Measurements from ENCODE around the gene SOX6. TPM values are rescaled to one million over a fixed set of nuclear protein-coding genes. Genes with fewer than 3 reads are reported as not detected.

Gene SOX6
- total and polyA plus RNA-seq, 2 donors (not counting 1 experiment from before 2014, with no cell fraction given) = 3.0 to 5.1 TPM

DNA sequence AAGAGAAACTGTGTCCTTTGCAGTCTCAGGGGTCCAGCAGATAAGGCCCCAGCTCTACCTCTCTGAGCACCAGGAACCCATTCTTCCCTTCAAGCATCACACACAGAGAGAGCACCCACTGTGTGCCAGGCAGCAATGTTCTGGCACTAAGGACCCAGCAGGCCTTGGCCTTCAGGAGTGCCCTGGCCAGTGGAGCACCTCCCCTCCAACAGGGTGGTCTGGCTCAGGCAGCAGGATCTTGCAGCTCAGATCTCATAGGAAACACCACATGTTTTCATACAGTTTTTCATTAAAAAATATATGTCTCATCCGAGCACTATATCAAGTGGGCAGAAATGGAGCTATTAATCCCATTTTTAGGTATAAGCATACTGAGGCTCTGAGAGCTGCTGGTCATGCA lies 410.6 kb downstream of the SOX6 start:
- Histone ChIP-seq H3K9ac (ENCODE audit: insufficient read depth, low read length) (no peak overlapping the region), H3K9me3 (ENCODE audit: control insufficient read depth, insufficient read depth, low read depth, low read length) (no peaks in the 10 kb centered on the region), H2AFZ (ENCODE audit: low read length) (no peak overlapping the region), H4K20me1 (ENCODE audit: control insufficient read depth, extremely low read depth, insufficient read depth, low read length) (no peaks in the 10 kb centered on the region), H3K79me2 (ENCODE audit: control insufficient read depth, insufficient read depth, low read length) (no peaks in the 10 kb centered on the region), H3K4me2 (ENCODE audit: extremely low read depth, insufficient read depth, low read length) (no peak overlapping the region), H3K4me1 (ENCODE audit: control insufficient read depth, extremely low read depth, insufficient read depth, low read length) (no peaks in the 10 kb centered on the region), H3K27me3 (ENCODE audit: control insufficient read depth, insufficient read depth, low read length) (no peaks in the 10 kb centered on the region), H3K27ac (ENCODE audit: insufficient read depth, low read length) (no peak overlapping the region), H3K4me3 (replicated peaks in 1 of 4; ENCODE audit: control extremely low read depth in 1 of 4, insufficient read depth in 1 of 4, low read depth in 3 of 4, low read length in 4 of 4) (no peak overlapping the region), H3K36me3 (ENCODE audit: control insufficient read depth, insufficient read depth, low read length) (no peaks in the 10 kb centered on the region)
- DNase-seq (ENCODE audit: low read depth in 2 of 2) = no peak
- TF ChIP-seq, protein P1, sequence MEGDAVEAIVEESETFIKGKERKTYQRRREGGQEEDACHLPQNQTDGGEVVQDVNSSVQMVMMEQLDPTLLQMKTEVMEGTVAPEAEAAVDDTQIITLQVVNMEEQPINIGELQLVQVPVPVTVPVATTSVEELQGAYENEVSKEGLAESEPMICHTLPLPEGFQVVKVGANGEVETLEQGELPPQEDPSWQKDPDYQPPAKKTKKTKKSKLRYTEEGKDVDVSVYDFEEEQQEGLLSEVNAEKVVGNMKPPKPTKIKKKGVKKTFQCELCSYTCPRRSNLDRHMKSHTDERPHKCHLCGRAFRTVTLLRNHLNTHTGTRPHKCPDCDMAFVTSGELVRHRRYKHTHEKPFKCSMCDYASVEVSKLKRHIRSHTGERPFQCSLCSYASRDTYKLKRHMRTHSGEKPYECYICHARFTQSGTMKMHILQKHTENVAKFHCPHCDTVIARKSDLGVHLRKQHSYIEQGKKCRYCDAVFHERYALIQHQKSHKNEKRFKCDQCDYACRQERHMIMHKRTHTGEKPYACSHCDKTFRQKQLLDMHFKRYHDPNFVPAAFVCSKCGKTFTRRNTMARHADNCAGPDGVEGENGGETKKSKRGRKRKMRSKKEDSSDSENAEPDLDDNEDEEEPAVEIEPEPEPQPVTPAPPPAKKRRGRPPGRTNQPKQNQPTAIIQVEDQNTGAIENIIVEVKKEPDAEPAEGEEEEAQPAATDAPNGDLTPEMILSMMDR (conservative IDR thresholded peaks at IDR 0.05 in 1 of 2, IDR thresholded peaks at IDR 0.05 in 1 of 2; ENCODE audit: low read depth in 1 of 2, low read length in 2 of 2) = no peak
- TF ChIP-seq EZH2 (IDR thresholded peaks at IDR 0.05; ENCODE audit: low read length, missing control alignments) = no peak

DNA sequence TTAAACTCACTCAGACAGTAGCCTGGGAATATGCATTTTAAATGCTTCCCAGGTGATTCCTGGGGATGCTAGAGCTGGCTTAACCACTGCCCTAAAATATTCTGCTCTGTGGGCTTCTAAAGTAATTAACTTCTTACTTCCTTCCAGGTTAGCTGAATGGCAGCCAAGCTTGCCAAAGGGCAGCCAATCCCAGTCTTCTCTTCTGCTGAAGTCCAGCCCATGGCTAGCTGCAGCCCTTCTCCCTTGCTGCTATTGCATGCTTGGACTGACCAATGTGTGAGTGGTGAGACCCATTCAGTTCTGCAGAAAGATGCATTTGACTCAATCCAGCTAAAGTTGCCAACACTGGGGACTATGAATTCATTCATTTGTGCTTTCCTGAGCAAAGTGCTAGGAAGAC lies 411.9 kb downstream of the SOX6 start:
- H3K4me3 ChIP-seq (replicated peaks in 1 of 4; ENCODE audit: control extremely low read depth in 1 of 4, insufficient read depth in 1 of 4, low read depth in 3 of 4, low read length in 4 of 4) = no peak overlapping the region
- no peak overlapping the region for H3K27ac ChIP-seq (ENCODE audit: insufficient read depth, low read length)
- H3K79me2 ChIP-seq (ENCODE audit: control insufficient read depth, insufficient read depth, low read length) = no peaks in the 10 kb centered on the region
- no peak for DNase-seq (ENCODE audit: low read depth in 2 of 2)
- TF ChIP-seq EZH2 (IDR thresholded peaks at IDR 0.05; ENCODE audit: low read length, missing control alignments) = no peak
- TF ChIP-seq, protein P1 (conservative IDR thresholded peaks at IDR 0.05 in 1 of 2, IDR thresholded peaks at IDR 0.05 in 1 of 2; ENCODE audit: low read depth in 1 of 2, low read length in 2 of 2) = no peak
- no peak overlapping the region for H3K4me2 ChIP-seq (ENCODE audit: extremely low read depth, insufficient read depth, low read length)
- no peaks in the 10 kb centered on the region for H3K36me3 ChIP-seq (ENCODE audit: control insufficient read depth, insufficient read depth, low read length)
- no peaks in the 10 kb centered on the region for H3K9me3 ChIP-seq (ENCODE audit: control insufficient read depth, insufficient read depth, low read depth, low read length)
- H3K27me3 ChIP-seq (ENCODE audit: control insufficient read depth, insufficient read depth, low read length) = no peaks in the 10 kb centered on the region
- no peaks in the 10 kb centered on the region for H4K20me1 ChIP-seq (ENCODE audit: control insufficient read depth, extremely low read depth, insufficient read depth, low read length)
- H3K4me1 ChIP-seq (ENCODE audit: control insufficient read depth, extremely low read depth, insufficient read depth, low read length) = no peaks in the 10 kb centered on the region
- H3K9ac ChIP-seq (ENCODE audit: insufficient read depth, low read length) = no peak overlapping the region
- H2AFZ ChIP-seq (ENCODE audit: low read length) = no peak overlapping the region

DNA sequence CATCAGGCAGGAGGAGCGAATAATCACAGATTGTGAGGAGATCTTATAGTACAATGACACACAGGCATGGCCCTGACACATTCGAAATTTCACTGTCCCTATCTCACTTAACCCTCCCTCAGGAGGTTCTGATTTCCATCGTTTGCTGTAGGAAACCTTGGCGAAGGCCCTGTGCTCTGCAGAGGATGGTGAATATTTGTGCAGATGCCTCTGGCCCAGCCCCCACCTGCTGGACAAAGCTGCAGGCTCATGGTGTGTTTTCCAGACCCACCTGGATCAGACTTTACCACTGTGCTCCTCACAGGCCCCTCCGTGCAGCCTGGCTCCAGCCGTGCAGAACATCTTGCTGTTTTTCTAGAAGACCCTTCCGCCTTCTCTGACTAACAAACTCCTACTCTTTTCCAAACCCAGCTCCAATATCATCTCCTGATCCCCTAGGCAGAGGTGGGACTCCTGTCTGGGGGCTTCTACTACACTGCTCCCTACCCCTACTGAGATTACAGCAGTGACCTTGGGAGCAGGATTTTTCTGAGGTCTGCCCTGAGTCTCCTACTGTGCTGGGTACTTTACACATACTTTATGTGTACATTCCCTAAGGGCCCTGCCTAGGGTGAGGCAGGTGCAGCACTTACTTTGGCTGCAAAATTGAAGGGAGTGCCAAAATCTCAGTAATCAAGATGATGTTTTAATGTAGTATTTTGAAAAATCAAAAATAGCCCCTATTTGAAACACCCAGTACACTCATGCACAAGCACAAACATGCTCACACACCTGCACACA lies 412.7 kb downstream of the SOX6 start:
- Histone ChIP-seq H3K79me2 (ENCODE audit: control insufficient read depth, insufficient read depth, low read length) (no peaks in the 10 kb centered on the region), H3K9ac (ENCODE audit: insufficient read depth, low read length) (no peak overlapping the region), H4K20me1 (ENCODE audit: control insufficient read depth, extremely low read depth, insufficient read depth, low read length) (no peaks in the 10 kb centered on the region), H3K27me3 (ENCODE audit: control insufficient read depth, insufficient read depth, low read length) (no peaks in the 10 kb centered on the region), H3K27ac (ENCODE audit: insufficient read depth, low read length) (no peak overlapping the region), H3K4me1 (ENCODE audit: control insufficient read depth, extremely low read depth, insufficient read depth, low read length) (no peaks in the 10 kb centered on the region), H3K4me3 (replicated peaks in 1 of 4; ENCODE audit: control extremely low read depth in 1 of 4, insufficient read depth in 1 of 4, low read depth in 3 of 4, low read length in 4 of 4) (no peak overlapping the region), H3K36me3 (ENCODE audit: control insufficient read depth, insufficient read depth, low read length) (no peaks in the 10 kb centered on the region), H2AFZ (ENCODE audit: low read length) (no peak overlapping the region), H3K4me2 (ENCODE audit: extremely low read depth, insufficient read depth, low read length) (no peak overlapping the region), H3K9me3 (ENCODE audit: control insufficient read depth, insufficient read depth, low read depth, low read length) (no peaks in the 10 kb centered on the region)
- TF ChIP-seq, protein P1 (conservative IDR thresholded peaks at IDR 0.05 in 1 of 2, IDR thresholded peaks at IDR 0.05 in 1 of 2; ENCODE audit: low read depth in 1 of 2, low read length in 2 of 2) = no peak
- TF ChIP-seq EZH2 (IDR thresholded peaks at IDR 0.05; ENCODE audit: low read length, missing control alignments) = no peak
- no peak for DNase-seq (ENCODE audit: low read depth in 2 of 2)

Data from fibroblast of lung (primary cell).